Neuronal stem cell (in vitro differentiated cells): ENCODE measurements around the gene CABP2.
A peak's percentile ranks its signal among the peaks of the same experiment; 100 is the strongest.

Experiments used
- DNase-seq: peaks from one replicate; pipeline ENCODE4 v3.0.0-alpha.2; 2013; ENCODE audit warnings: low spot score
- H2AFZ ChIP-seq: one replicate; pipeline ENCODE4 v1.6.1; 2013; ENCODE audit warnings: mild to moderate bottlenecking, low read length, inconsistent platforms
- H2AK5ac ChIP-seq: 2 replicates; pipeline ENCODE4 v1.6.1; 2013; ENCODE audit warnings: low read depth, mild to moderate bottlenecking, inconsistent platforms, low read length, moderate library complexity, mixed read lengths
- H2BK120ac ChIP-seq: 2 replicates; pipeline ENCODE4 v1.6.1; 2013; ENCODE audit warnings: low read depth, mild to moderate bottlenecking, inconsistent platforms, low read length, moderate library complexity, mixed read lengths
- H2BK12ac ChIP-seq: one replicate; pipeline ENCODE4 v1.6.1; 2013; ENCODE audit warnings: low read length, inconsistent platforms
- H2BK15ac ChIP-seq: 2 replicates; pipeline ENCODE4 v1.6.1; 2013; ENCODE audit warnings: mild to moderate bottlenecking, low read length, inconsistent platforms, mixed read lengths
- H2BK5ac ChIP-seq: one replicate; pipeline ENCODE4 v1.6.1; 2013; ENCODE audit warnings: inconsistent platforms, mild to moderate bottlenecking, low read length, moderate library complexity
- H3K14ac ChIP-seq: one replicate; pipeline ENCODE4 v1.6.1; 2013; ENCODE audit warnings: low read length, inconsistent platforms
- H3K18ac ChIP-seq: 2 replicates; pipeline ENCODE4 v1.6.1; 2013; ENCODE audit warnings: low read length, inconsistent platforms
- H3K23ac ChIP-seq: 2 replicates; pipeline ENCODE4 v1.6.1; 2013; ENCODE audit warnings: low read depth, mild to moderate bottlenecking, mixed read lengths, low read length, inconsistent platforms; ENCODE audit not compliant: poor library complexity
- H3K27ac ChIP-seq: replicated peaks from 3 replicates; pipeline ENCODE4 v1.5.1; 2013; ENCODE audit warnings: low read length, inconsistent platforms
- H3K27me3 ChIP-seq, 3 experiments: 2 replicates each; pipeline ENCODE4 v1.6.1; 2013; ENCODE audit warnings: low read length in 3 of 3, mild to moderate bottlenecking in 2 of 3, inconsistent platforms in 1 of 3, low read depth in 1 of 3, mixed read lengths in 1 of 3, moderate library complexity in 1 of 3; ENCODE audit not compliant: control insufficient read depth in 3 of 3, insufficient read depth in 3 of 3
- H3K36me3 ChIP-seq, 2 donors: replicated peaks in 1 of 2; 2 replicates each; pipeline ENCODE4 v1.6.1; 2013; ENCODE audit warnings: low read length in 2 of 2; ENCODE audit not compliant: control insufficient read depth in 2 of 2, insufficient read depth in 2 of 2
- H3K4ac ChIP-seq: 2 replicates; pipeline ENCODE4 v1.6.1; 2013; ENCODE audit warnings: inconsistent platforms, mild to moderate bottlenecking, low read length, moderate library complexity
- H3K4me1 ChIP-seq, 2 donors: 1 replicate in 1 of 2; 2 replicates in 1 of 2; pipeline ENCODE4 v1.6.1; 2013; ENCODE audit warnings: low read length in 2 of 2, low read depth in 1 of 2; ENCODE audit not compliant: control insufficient read depth in 2 of 2, insufficient read depth in 1 of 2
- H3K4me2 ChIP-seq: one replicate; pipeline ENCODE4 v1.6.1; 2013; ENCODE audit warnings: mild to moderate bottlenecking, low read length, inconsistent platforms; ENCODE audit not compliant: insufficient read depth, poor library complexity, severe bottlenecking
- H3K4me3 ChIP-seq, 2 donors: 2 replicates each; pipeline ENCODE4 v1.5.1; 2013; ENCODE audit warnings: low read length in 2 of 2, mild to moderate bottlenecking in 2 of 2, inconsistent platforms in 1 of 2, moderate library complexity in 1 of 2
- H3K79me1 ChIP-seq: one replicate; pipeline ENCODE4 v1.6.1; 2013; ENCODE audit warnings: low read depth, mild to moderate bottlenecking, inconsistent platforms, low read length, moderate library complexity
- H3K9ac ChIP-seq: one replicate; pipeline ENCODE4 v1.6.1; 2013; ENCODE audit warnings: mild to moderate bottlenecking, low read depth, low read length, inconsistent platforms; ENCODE audit not compliant: poor library complexity
- H3K9me3 ChIP-seq, 2 donors: replicated peaks in 1 of 2; 2 replicates each; pipeline versions ENCODE3 to v1.6.1; 2013; ENCODE audit warnings: low read length in 2 of 2, mild to moderate bottlenecking in 2 of 2, inconsistent platforms in 1 of 2, low read depth in 1 of 2, mixed read lengths in 1 of 2, moderate library complexity in 1 of 2; ENCODE audit not compliant: control insufficient read depth in 2 of 2, insufficient read depth in 1 of 2
- H4K8ac ChIP-seq: one replicate; pipeline ENCODE4 v1.6.1; 2013; ENCODE audit warnings: low read depth, mild to moderate bottlenecking, inconsistent platforms, low read length, moderate library complexity
- H4K91ac ChIP-seq: one replicate; pipeline ENCODE4 v1.6.1; 2013; ENCODE audit warnings: low read length, low read depth, mild to moderate bottlenecking, inconsistent platforms; ENCODE audit not compliant: poor library complexity
- WGBS, 2 donors: extraction: QIAGEN DNeasy Blood & Tissue Kit; methylation state at CpG; one replicate each; pipeline ENCODE4 v1.1.7; 2013; ENCODE audit warnings: missing lambda C conversion rate in 2 of 2, mixed read lengths in 1 of 2; ENCODE audit not compliant: insufficient read length in 2 of 2, insufficient replicate concordance in 1 of 2; ENCODE audit errors: extremely low coverage in 2 of 2; 5-methylcytosine and 5-hydroxymethylcytosine counted together

Gene CABP2

DNA sequence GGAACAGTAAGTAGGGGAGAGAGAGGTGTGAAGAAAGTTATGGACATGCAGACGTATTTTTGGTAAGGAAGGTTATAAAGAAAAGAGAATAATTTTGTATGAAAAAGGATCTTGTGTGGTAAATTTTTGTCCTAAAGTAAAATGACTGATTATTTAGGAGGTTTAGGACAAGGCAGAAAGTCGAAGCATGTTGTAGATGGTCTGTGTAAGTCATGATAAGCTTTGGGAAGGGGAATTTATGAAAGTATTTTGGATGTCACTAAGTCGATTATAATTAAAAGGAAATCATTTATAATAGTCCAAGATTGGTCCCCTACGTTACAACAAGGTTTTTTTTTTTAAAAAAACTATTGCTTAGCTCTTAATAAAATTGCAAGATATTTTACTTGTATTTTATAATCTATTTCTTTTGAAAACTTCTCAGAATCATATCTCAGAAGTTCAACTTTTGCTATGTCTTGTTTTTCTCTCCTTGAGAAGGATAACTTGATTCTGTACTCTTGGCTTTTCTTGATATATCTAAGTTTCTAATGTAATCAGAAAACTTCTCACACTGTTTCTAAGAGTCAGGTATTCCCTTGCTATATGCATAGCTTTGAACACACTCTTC is 10.9 kb upstream of the CABP2 start:
- Histone ChIP-seq H4K8ac (no peak overlapping the region), H3K4me1 (no peaks in the 10 kb centered on the region), H2BK120ac (no peak overlapping the region), H3K4me3 (no peak overlapping the region), H3K36me3 (no peaks in the 10 kb centered on the region), H3K9ac (no peak overlapping the region), H2BK5ac (no peak overlapping the region), H3K14ac (no peak overlapping the region), H3K27me3 (no peaks in the 10 kb centered on the region), H2AFZ (no peak overlapping the region), H4K91ac (no peak overlapping the region), H2BK12ac (no peak overlapping the region), H3K79me1 (no peaks in the 10 kb centered on the region), H3K9me3 (peaks cover 13 to 19% of the 10 kb centered on the region in 2 donors), H3K4me2 (no peak overlapping the region), H3K23ac (no peak overlapping the region), H3K27ac (no peak overlapping the region), H3K18ac (no peak overlapping the region), H2AK5ac (no peak overlapping the region), H2BK15ac (no peak overlapping the region), H3K4ac (no peak overlapping the region)
- WGBS, 2 donors, result 100% methylated on average over 1 of the region's 4 CpGs
- peak; percentile 15 for DNase-seq

DNA sequence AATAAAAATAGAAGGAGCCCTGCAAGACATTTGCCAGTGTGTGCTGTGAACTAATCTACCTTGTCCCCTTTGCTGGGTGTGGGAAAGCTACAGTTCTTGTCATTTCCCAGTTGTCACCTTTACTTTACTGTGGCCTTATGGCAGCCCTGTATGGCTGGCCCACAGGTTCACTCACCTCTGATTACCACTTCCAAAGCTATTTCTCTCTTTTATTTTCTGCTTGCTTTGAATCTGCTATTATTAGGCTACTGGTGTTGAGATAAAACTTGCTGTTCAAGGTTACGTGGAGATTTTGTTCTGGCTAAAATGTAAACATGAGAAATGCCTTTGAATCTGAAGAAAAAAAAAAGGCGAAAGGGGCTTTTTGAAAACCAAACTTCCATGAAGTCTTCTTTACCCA is 9.6 kb upstream of the CABP2 start:
- Histone ChIP-seq H3K9ac (no peak overlapping the region), H3K36me3 (no peaks in the 10 kb centered on the region), H4K91ac (no peak overlapping the region), H3K18ac (no peak overlapping the region), H2BK15ac (no peak overlapping the region), H2BK5ac (no peak overlapping the region), H3K27ac (no peak overlapping the region), H3K23ac (no peak overlapping the region), H2BK12ac (no peak overlapping the region), H2BK120ac (no peak overlapping the region), H3K9me3 (peaks cover 13 to 19% of the 10 kb centered on the region in 2 donors), H2AK5ac (no peak overlapping the region), H4K8ac (no peak overlapping the region), H3K27me3 (no peaks in the 10 kb centered on the region), H2AFZ (no peak overlapping the region), H3K4ac (no peak overlapping the region), H3K4me2 (no peak overlapping the region), H3K4me1 (no peaks in the 10 kb centered on the region), H3K14ac (no peak overlapping the region), H3K79me1 (no peaks in the 10 kb centered on the region), H3K4me3 (no peak overlapping the region)
- WGBS, 2 donors, result no CpG with 5 or more reads among the region's 2 CpGs
- no peak for DNase-seq

DNA sequence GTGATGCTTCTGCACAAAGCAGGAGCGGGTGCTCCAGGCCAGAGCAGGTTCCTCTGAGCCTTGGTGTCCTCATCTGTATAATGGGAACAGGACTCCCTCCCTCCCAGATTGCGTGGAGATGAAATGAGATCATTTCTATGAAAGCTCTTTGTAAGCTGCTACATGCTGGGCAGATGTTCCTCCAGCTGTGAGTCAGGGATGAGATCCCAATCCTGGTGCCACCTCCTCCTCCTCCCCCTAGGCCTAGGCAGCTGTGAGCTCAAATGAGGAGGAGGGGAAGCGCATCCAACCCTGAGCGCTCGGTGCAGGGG is 7.0 kb upstream of the CABP2 start:
- WGBS, 2 donors, result no CpG with 5 or more reads among the region's 5 CpGs
- DNase-seq, result no peak
- H2AK5ac ChIP-seq, result peak overlapping the region; percentile 6
- H3K4me3 ChIP-seq, result no peak overlapping the region
- H3K9me3 ChIP-seq, result peaks cover 14% of the 10 kb centered on the region in 2 donors
- H3K14ac ChIP-seq, result no peak overlapping the region
- H3K4ac ChIP-seq, result no peak overlapping the region
- no peak overlapping the region for H4K8ac ChIP-seq
- no peak overlapping the region for H3K27ac ChIP-seq
- H2BK15ac ChIP-seq, result no peak overlapping the region
- H3K79me1 ChIP-seq, result no peaks in the 10 kb centered on the region
- H3K36me3 ChIP-seq, result peaks cover 0 to 2% of the 10 kb centered on the region in 2 donors
- H3K18ac ChIP-seq, result no peak overlapping the region
- no peaks in the 10 kb centered on the region for H3K27me3 ChIP-seq
- no peak overlapping the region for H2BK120ac ChIP-seq
- H4K91ac ChIP-seq, result no peak overlapping the region
- H3K4me1 ChIP-seq, result peaks cover 2 to 4% of the 10 kb centered on the region in 2 donors
- H3K23ac ChIP-seq, result no peak overlapping the region
- no peak overlapping the region for H2BK12ac ChIP-seq
- no peak overlapping the region for H2AFZ ChIP-seq
- no peak overlapping the region for H3K9ac ChIP-seq
- no peak overlapping the region for H3K4me2 ChIP-seq
- H2BK5ac ChIP-seq, result no peak overlapping the region

DNA sequence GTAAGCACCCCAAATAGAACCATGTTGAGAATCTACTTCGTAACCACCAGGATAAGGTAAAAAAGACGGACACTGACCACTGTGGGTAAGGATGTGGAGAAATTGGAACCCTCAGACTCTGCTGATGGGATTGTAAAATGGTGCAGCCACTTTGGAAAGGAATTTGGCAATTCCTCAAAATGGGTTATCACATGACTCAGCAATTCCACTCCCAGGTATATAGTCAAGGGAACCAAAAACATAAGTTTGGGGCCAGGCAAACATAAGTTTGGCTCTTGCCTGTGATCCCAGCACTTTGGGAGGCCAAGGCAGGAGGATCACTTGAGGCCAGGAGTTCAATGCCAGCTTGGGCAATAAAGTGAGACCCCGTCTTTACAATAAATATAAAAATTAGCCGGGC is 5.1 kb upstream of the CABP2 start:
- Histone ChIP-seq H3K9me3 (peaks cover under 1 to 8% of the 10 kb centered on the region in 2 donors), H3K4me1 (peaks cover 2 to 10% of the 10 kb centered on the region in 2 donors), H3K27me3 (no peaks in the 10 kb centered on the region), H2AFZ (no peak overlapping the region), H3K14ac (no peak overlapping the region), H2AK5ac (no peak overlapping the region), H3K27ac (no peak overlapping the region), H2BK12ac (no peak overlapping the region), H3K18ac (no peak overlapping the region), H4K91ac (no peak overlapping the region), H3K9ac (no peak overlapping the region), H4K8ac (no peak overlapping the region), H3K4me2 (no peak overlapping the region), H3K23ac (no peak overlapping the region), H2BK120ac (no peak overlapping the region), H3K4ac (no peak overlapping the region), H3K36me3 (peaks cover 0 to 2% of the 10 kb centered on the region in 2 donors), H3K79me1 (no peaks in the 10 kb centered on the region), H3K4me3 (no peak overlapping the region), H2BK15ac (no peak overlapping the region), H2BK5ac (no peak overlapping the region)
- WGBS, 2 donors, result no CpG with 5 or more reads among the region's 4 CpGs
- DNase-seq, result no peak
